HEK293 (cell line): ENCODE data around the gene RASSF10.

Source experiments
- YY1 ChIP-seq: fragments of 450-650 bp; formaldehyde crosslinking; IDR thresholded peaks from 2 replicates; pipeline ENCODE4 v1.5.1; 2018; ENCODE audit warnings: missing biosample characterization, missing genetic modification characterization
- ZBTB20 ChIP-seq: fragments of 450-650 bp; formaldehyde crosslinking; IDR thresholded peaks from 2 replicates; pipeline ENCODE4 v1.5.1; 2016; ENCODE audit warnings: missing biosample characterization, missing genetic modification characterization
- ZNF148 ChIP-seq: fragments of 450-650 bp; formaldehyde crosslinking; IDR thresholded peaks from 2 replicates; pipeline ENCODE4 v1.5.0; 2017; ENCODE audit warnings: missing biosample characterization, missing genetic modification characterization, borderline replicate concordance
- ZNF214 ChIP-seq: fragments of 450-650 bp; formaldehyde crosslinking; IDR thresholded peaks from 2 replicates; pipeline ENCODE4 v1.5.1; 2017; ENCODE audit warnings: missing biosample characterization, mild to moderate bottlenecking, missing genetic modification characterization, borderline replicate concordance
- ZNF391 ChIP-seq: fragments of 450-650 bp; formaldehyde crosslinking; IDR thresholded peaks from 2 replicates; pipeline ENCODE4 v1.5.1; 2016; ENCODE audit warnings: low read depth, missing biosample characterization, missing genetic modification characterization, borderline replicate concordance
- ZNF610 ChIP-seq: fragments of 450-650 bp; formaldehyde crosslinking; IDR thresholded peaks from 2 replicates; pipeline ENCODE4 v1.5.1; 2016; ENCODE audit warnings: missing biosample characterization, missing genetic modification characterization, borderline replicate concordance
- ZNF658 ChIP-seq: fragments of 450-650 bp; formaldehyde crosslinking; IDR thresholded peaks from 2 replicates; pipeline ENCODE4; 2016; ENCODE audit warnings: missing biosample characterization, missing genetic modification characterization
- ZNF747 ChIP-seq: fragments of 450-650 bp; formaldehyde crosslinking; IDR thresholded peaks from 2 replicates; pipeline ENCODE4 v1.5.1; 2016; ENCODE audit warnings: missing biosample characterization, missing genetic modification characterization
- ZNF837 ChIP-seq: fragments of 450-650 bp; formaldehyde crosslinking; IDR thresholded peaks from 2 replicates; pipeline ENCODE4 v1.5.1; 2016; ENCODE audit warnings: missing biosample characterization, missing genetic modification characterization
- ZSCAN18 ChIP-seq: fragments of 450-650 bp; formaldehyde crosslinking; IDR thresholded peaks from 2 replicates; pipeline ENCODE4 v1.5.1; 2016; ENCODE audit warnings: missing biosample characterization, missing genetic modification characterization
- ZSCAN5A ChIP-seq: fragments of 450-650 bp; formaldehyde crosslinking; IDR thresholded peaks from 2 replicates; pipeline ENCODE4 v1.5.1; 2016; ENCODE audit warnings: missing biosample characterization, missing genetic modification characterization
- TF ChIP-seq, protein P1 (sequence below): fragments of 450-650 bp; formaldehyde crosslinking; conservative IDR thresholded peaks from 2 replicates; pipeline ENCODE4 v1.5.1; 2016; ENCODE audit warnings: low read depth, missing biosample characterization, missing genetic modification characterization

RASSF10 gene

DNA sequence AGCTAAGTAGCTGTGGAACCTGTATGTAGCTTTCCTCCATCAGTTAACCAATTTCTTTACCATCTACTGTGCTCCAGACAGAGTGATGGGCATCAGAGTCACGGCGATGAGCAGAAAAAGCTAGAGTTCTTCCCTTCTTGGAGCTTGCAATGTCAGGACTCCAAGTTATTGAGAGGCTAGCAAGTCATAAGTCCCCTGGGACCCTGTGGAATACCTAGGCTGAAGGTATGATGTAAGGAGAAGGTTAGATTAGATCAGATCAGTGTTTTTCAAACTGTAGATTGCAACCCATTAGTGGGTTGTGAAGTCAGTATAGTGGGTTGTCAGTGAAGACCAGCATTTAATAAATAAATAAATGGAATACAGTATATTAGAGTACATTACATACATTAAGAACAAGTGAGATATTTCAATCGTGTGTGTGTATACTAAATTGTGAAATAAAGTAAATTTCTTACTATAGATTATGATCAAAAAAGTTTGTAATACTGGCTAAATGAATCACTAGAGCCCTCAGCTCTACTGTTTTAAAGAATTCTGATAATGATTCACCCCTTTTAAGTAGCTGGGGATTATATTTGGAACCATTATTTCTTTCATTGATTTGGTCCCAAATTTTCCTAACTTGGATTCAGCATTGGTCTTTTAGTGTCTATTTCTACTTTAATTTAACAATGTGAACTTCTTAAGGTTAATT, 52.3 kb downstream of the RASSF10 start (continued):
- TF ChIP-seq ZNF214 (tag by site-specific recombination) (no peak), ZNF391 (tag by site-specific recombination) (no peak), ZNF747 (tag by site-specific recombination) (no peak), ZNF658 (tag by site-specific recombination) (no peak), ZNF837 (tag by site-specific recombination) (no peak), ZNF610 (no peak), ZSCAN18 (tag by site-specific recombination) (no peak), ZSCAN5A (tag by site-specific recombination) (no peak), ZNF148 (tag by site-specific recombination) (no peak), ZBTB20 (no peak), YY1 (tag by site-specific recombination) (no peak)
- TF ChIP-seq, protein P1, sequence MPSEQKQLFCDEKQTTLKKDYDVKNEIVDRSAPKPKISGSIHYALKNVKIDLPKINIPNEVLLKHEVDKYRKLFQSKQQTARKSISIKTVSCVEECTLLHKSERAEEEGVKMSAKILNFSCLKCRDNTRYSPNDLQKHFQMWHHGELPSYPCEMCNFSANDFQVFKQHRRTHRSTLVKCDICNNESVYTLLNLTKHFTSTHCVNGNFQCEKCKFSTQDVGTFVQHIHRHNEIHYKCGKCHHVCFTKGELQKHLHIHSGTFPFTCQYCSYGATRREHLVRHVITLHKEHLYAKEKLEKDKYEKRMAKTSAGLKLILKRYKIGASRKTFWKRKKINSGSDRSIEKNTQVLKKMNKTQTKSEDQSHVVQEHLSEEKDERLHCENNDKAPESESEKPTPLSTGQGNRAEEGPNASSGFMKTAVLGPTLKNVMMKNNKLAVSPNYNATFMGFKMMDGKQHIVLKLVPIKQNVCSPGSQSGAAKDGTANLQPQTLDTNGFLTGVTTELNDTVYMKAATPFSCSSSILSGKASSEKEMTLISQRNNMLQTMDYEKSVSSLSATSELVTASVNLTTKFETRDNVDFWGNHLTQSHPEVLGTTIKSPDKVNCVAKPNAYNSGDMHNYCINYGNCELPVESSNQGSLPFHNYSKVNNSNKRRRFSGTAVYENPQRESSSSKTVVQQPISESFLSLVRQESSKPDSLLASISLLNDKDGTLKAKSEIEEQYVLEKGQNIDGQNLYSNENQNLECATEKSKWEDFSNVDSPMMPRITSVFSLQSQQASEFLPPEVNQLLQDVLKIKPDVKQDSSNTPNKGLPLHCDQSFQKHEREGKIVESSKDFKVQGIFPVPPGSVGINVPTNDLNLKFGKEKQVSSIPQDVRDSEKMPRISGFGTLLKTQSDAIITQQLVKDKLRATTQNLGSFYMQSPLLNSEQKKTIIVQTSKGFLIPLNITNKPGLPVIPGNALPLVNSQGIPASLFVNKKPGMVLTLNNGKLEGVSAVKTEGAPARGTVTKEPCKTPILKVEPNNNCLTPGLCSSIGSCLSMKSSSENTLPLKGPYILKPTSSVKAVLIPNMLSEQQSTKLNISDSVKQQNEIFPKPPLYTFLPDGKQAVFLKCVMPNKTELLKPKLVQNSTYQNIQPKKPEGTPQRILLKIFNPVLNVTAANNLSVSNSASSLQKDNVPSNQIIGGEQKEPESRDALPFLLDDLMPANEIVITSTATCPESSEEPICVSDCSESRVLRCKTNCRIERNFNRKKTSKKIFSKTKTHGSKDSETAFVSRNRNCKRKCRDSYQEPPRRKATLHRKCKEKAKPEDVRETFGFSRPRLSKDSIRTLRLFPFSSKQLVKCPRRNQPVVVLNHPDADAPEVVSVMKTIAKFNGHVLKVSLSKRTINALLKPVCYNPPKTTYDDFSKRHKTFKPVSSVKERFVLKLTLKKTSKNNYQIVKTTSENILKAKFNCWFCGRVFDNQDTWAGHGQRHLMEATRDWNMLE (tag by site-specific recombination): peak; percentile 48; the same call in 1 of the 2 replicates
